ENCODE measurements around the gene BMPER.

Gene BMPER

DNA sequence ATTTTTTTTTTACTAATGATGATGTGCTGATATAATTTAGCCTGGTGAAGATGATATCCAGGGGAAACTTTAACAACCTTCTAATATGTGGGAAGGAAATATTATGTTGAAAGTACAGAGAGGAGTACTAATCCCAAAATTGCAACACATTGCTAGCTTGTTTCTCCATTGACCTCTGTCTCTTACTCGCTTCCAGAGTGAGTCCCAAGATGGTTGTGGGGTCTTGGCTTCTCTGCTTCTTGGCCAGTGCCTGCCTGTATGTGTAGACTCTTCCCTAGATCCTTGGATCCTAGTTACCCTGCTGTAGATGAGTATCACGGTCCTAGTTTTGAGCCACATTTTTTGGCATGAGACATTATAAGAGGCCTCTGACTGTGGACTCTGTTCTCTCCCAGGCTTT, 17.5 kb downstream of the BMPER start:
- FAIRE-seq = no peak
- no peak for DNase-seq (ENCODE audit: insufficient read length, low spot score)

DNA sequence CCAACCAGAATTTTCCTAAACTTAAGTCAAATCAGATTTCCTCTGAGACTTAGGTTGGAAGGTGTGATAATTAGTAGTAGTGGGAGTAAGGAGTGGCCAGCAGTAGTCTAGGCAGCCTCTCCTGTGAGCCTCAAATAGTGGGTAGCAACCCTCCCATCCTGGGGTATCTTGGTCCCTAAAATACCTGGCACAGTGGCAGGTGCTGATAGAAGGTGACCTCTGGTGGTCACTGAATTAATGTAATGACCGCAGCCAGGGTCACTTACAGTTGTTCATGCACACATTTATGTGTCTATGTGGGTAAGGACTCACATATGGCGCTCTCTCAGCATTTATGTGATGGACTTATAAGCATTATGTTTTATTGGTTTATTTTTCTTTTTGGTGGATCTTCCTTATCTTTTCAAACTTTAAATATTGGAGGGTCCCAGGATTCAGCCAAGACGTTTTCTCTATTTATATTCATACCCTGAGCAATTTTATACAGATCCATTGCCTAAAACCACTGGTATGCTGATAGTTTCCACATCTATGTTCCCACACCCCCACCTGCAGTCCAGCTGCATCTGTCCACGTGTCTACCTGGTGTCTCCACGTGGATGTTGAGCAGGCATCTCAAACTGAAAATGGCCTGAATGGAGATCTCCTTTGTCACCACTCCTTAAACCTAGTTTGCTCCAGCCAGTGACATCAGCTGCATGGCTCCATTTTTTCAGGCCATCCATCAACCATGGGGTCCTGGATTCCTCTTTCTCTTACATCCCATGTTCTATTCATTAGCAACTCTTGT, 18.3 kb downstream of the BMPER start:
- TF ChIP-seq POLR2A (IDR thresholded peaks at IDR 0.05; ENCODE audit: low read depth, low read length) = no peak
- FAIRE-seq (no peak), DNase-seq (ENCODE audit: insufficient read length, low spot score) (no peak)

More for the DNA sequence above, 17.5 kb downstream of the BMPER start:
- no peak for TF ChIP-seq POLR2A (IDR thresholded peaks at IDR 0.05; ENCODE audit: low read depth, low read length)

DNA sequence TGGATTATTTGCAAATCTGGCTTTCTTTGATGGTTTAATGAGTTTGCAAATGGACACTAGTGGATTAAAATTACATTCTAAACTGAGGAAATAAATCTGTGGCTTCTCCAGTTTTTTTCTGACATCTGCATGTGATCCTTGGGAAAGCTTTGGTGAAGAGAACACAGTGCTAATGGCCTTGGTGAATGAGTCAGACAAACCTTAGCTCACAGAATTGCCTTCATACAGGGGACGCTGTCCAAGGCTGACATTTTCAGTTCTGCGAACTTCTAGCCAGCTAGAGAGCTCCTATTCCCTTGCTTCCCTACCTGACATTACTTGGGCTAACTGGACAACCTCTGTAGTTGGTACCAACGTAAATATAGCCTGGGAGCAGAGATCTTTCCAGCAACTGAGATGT, 21.2 kb downstream of the BMPER start:
- no peak for TF ChIP-seq POLR2A (IDR thresholded peaks at IDR 0.05; ENCODE audit: low read depth, low read length)
- no peak for FAIRE-seq

DNA sequence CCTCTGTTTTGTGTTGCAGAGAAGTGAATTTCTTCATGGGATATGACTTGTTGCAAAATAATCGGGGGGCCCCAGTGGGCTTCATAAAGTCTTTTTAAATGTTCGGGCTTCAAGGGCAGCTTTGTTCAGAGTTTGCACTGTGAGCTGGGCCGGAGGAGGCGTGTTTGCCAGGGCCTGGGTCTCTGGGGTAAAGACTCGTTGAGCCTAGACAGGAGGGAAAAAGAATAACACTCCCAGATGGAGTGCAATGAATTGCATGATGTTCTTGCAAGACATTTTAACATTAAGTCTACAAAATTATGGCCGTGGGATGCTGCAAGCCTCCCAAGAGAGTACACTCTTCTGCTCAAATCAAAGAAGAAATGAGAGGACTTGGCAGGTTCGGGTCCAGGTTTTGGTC, 23.6 kb downstream of the BMPER start:
- FAIRE-seq = no peak

More for the DNA sequence above, 21.2 kb downstream of the BMPER start:
- no peak for DNase-seq (ENCODE audit: insufficient read length, low spot score)

DNA sequence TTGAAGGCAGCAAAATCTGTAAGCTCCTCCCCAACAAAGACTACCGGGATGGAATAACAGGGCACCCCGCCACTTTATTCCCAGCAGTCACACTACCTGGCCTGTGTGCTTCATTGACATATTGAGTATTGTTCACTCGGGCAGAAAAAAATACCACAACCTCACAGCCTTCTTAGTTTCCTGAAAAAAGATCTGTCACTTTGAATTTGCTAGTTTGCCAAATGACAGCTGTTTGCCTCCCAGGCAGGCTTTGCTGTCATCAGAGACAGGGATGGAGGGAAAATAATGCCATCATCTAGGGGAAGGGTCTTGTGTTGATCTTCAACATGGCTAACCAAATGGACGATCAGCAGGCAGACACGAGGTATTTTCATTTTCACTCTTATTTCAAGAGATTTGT, 26.9 kb downstream of the BMPER start:
- DNase-seq (ENCODE audit: insufficient read length, low spot score) (no peak), FAIRE-seq (no peak)
- no peak for TF ChIP-seq POLR2A (IDR thresholded peaks at IDR 0.05; ENCODE audit: low read depth, low read length)

More for the DNA sequence above, 23.6 kb downstream of the BMPER start:
- no peak for DNase-seq (ENCODE audit: insufficient read length, low spot score)
- no peak for TF ChIP-seq POLR2A (IDR thresholded peaks at IDR 0.05; ENCODE audit: low read depth, low read length)

DNA sequence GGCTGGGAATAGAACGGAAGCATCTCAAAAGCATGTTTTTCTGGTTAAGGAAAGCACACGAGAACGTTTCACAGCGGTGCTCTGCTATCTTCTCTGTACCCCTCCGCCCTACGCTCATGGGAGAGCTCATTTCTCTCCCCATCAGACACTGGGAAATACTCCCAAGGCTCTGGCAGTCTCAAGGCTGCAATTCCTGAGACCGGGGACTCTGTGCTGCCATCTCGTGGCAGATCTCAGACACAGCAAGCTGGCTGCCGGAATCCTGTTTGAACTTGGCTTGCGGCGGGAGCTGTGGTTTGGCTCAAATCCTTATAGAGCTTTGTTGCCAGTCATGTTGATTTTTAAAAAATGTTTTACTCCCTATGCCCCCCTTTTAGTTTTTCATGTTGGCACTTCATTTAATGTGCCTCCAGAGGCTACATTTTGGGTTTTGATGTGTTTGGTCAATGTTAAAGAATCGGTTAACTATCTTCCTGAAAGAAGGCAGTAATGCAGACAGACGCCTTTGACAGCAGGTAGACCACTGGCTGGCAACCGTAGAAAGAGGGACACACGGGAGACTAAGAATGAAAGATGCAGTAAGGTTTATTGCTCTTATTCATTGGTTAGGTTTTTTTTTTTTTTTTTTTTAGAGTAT, 27.6 kb downstream of the BMPER start:
- DNase-seq (ENCODE audit: insufficient read length, low spot score) (peak; percentile 72), FAIRE-seq (peak; percentile 86)
- no peak for TF ChIP-seq POLR2A (IDR thresholded peaks at IDR 0.05; ENCODE audit: low read depth, low read length)

DNA sequence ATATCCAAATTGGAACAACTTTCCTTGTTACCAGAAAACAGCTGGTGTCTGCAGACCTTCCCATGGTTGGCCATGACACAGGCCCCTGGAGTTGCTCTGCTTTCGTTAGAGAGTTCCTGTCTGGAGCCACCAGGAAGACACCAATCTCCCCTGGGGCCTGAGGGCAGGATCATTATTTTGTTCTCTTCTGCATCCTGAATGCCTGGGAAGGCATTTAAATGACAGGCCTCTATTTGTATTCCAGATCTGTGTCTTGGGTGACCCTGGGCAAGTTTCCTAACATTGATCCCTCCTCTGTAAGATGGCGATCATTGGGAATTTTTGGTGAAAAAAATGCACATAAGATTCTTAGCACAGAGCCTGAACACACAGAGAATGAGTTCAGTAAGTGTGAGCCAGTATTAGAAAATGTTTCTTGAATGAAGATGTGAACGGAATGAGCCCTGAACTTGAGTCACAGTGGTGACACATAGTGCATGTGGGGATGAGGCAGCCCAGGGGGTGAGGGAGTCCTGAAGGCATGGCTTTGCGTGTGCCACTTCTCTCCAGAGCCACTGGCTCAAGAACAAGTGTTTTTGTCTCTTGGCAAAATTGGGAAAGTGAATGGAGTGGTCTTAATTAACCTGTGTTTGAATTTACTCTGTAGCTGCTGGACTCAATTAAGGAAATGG, 28.4 kb downstream of the BMPER start:
- TF ChIP-seq POLR2A (IDR thresholded peaks at IDR 0.05; ENCODE audit: low read depth, low read length) = no peak
- peak; percentile 77 for DNase-seq (ENCODE audit: insufficient read length, low spot score)
- FAIRE-seq = peak; percentile 92

DNA sequence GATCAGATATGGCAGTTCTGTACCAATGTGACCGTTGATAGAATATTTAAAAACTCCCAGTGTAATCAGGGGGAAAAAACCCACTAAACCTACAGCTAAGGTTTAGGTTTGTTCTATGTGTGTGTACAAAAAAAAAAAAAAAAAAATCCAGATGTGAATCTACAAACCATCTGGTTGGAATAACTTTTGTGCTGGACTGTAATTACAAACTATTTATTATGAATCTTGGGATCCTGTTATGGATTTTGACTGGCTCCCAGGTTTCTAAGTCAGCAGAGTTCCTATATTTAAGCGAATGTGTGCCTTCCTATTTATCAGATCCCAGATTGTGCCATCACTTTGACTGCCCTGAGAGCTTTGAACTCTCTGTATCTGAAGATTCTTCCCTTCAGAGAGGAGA, 29.1 kb downstream of the BMPER start:
- no peak for FAIRE-seq
- no peak for TF ChIP-seq POLR2A (IDR thresholded peaks at IDR 0.05; ENCODE audit: low read depth, low read length)
- no peak for DNase-seq (ENCODE audit: insufficient read length, low spot score)

DNA sequence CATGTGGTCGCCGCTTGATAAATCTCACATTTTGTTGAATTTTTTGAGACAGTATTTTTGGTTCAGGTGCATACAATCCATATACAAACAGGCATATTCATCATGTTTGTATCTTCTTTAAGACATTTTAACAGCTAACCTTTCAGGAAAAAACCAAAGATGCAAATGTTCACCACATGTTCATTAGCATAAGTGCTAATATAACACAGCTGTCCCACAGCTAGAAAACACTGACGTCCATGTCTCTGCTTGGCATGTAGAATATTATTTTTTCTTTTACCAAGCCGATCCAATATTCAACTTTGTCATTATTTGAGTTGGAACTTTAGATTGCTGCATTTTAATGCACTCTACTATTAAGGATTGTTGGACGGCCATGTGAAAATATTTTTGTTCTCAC, 31.2 kb downstream of the BMPER start:
- no peak for TF ChIP-seq POLR2A (IDR thresholded peaks at IDR 0.05; ENCODE audit: low read depth, low read length)

DNA sequence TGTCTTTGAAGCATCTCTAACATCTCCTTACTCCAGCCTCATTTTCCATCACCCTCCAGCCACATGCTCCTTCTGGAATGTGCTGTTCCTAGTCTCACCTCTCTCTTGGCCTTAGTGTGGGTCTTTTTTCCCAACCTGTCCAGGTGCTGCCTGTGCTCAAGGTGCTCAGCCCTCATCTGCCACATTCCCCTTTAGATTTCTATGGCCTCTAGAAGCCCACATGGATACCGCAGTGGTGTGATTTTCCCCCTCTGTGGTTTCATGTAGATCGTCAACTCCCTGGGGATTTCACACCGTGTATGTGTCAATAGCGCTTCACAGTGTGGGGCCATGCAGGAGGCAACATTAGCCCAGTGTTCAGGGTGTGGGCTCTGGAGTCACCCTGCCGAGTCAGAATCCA, 32.5 kb downstream of the BMPER start:
- TF ChIP-seq POLR2A (IDR thresholded peaks at IDR 0.05; ENCODE audit: low read depth, low read length) = no peak
- FAIRE-seq (no peak), DNase-seq (ENCODE audit: insufficient read length, low spot score) (no peak)

More for the DNA sequence above, 31.2 kb downstream of the BMPER start:
- DNase-seq (ENCODE audit: insufficient read length, low spot score) (no peak), FAIRE-seq (no peak)

DNA sequence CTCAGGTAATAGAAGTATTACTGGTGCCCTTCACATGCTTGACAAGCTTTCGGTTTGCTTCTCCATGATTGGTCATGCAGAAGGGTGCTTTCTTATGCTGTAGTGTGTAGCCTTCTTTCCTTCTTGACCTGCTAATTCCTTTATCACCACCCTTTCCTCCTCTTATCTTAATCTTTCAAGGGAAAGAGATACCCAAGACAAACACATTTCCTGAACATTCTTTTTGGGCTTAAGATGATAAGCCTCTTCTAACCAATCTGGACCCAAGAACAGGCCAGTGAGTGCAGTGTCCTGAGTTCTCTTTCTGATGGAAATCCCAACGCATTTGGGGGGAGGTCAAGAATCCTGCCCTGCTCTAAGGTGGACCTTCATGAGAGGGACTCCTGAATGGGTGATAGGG, 33.8 kb downstream of the BMPER start:
- TF ChIP-seq POLR2A (IDR thresholded peaks at IDR 0.05; ENCODE audit: low read depth, low read length) = no peak
- FAIRE-seq = no peak
- DNase-seq (ENCODE audit: insufficient read length, low spot score) = no peak

DNA sequence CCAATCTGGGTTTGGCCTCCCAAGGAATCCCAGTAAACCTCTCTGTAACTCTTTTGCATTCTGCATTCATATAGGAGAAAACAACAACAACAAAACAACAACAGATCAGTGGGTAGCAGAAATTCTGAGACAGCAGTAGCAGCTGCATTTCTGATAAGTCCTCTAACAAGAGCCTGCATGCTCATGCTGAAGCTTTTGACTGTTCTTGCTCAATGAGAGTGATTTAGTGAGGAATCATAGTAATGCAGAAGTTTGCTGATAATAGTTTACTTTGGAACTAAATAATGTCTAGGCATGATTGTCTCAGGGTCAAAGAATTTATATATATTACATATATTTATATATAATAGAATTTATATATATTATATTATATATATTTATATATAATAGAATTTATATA, 35.2 kb downstream of the BMPER start:
- no peak for TF ChIP-seq POLR2A (IDR thresholded peaks at IDR 0.05; ENCODE audit: low read depth, low read length)
- FAIRE-seq (no peak), DNase-seq (ENCODE audit: insufficient read length, low spot score) (no peak)

DNA sequence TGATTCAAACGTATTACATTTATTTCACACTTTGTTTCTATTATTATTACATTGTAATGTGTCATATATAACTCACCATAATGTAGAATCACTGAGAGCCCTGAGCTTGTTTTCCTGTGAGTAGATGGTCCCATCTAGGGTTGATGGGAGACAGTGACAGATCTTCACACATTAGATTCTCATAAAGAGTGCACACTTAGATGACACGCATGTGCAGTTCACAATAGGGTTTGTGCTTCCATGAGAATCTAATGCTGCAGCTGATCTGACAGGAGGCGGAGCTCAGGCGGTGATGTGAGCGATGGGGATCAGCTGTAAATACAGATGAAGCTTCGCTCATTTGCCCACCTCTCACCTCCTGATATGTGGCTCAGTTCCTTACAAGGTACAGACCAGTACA, 36.1 kb downstream of the BMPER start:
- no peak for TF ChIP-seq POLR2A (IDR thresholded peaks at IDR 0.05; ENCODE audit: low read depth, low read length)
- no peak for FAIRE-seq
- no peak for DNase-seq (ENCODE audit: insufficient read length, low spot score)

DNA sequence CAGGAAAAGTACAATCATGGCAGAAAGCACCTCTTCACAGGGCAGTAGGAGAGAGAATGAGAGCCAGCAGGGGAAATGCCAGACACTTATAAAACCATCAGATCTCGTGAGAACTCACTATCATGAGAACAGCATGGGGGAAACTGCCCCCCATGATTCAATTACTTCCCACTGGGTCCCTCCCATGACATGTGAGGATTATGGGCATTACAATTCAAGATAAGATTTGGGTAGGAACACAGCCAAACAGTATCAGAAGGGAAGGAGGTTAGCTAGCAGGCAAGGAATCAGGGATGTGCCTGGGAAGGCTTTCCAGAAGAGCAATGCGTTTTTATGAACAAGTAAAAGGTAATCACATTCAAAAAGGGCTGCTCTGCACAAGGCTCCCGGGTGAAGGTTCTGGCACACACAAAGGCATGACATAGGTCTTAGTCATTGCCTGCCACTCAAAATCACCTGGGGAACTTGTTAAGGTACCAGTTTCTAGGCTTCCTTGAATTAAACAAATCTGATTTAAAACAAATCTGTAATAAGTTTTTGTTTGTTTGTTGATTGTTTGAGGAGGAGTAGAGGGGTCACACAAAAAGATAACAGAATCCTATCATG, 40.9 kb downstream of the BMPER start:
- no peak for TF ChIP-seq POLR2A (IDR thresholded peaks at IDR 0.05; ENCODE audit: low read depth, low read length)
- no peak for DNase-seq (ENCODE audit: insufficient read length, low spot score)
- no peak for FAIRE-seq
